ENCODE measurements around the gene ANO10.
"Not testable (repeated sequence)": the region's sequence is repeated elsewhere in the genome, so short reads cannot be mapped to it uniquely, and the experiment has no call there.

The ANO10 gene

GRCh38 chr3:43515208-43515917, 106.4 kb downstream of the ANO10 start:
- no peak for DNase-seq

DNA sequence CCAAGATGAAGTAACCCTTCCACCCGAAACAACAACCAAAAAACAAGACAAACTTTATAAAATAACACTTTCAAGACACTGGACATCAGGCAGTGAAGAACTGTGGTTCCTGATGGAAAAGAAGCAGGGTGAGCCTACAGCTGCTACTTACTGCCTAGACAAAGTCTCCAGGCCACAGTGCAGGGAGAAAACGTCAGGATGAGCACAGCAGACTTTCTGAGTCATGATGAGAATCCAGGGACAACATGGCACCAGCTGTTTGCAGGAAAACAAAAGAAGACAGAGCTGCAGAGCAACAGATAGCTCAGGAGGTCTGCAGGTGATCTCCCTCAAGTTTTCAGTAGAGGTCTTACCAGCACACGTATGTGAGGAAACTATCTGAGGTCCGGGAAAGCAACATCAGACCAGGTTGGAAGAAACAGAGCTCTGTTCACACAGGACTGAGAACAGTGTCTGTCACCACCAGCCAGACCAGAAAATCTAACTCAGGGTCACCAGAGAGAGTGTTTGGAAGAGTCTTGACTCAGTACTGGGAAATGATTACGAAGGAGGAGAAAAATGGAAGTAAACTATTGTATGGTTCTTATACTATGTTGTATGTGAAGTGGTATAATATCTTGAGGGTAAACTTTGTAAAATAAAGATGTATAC, 108.9 kb downstream of the ANO10 start:
- DNase-seq, result no peak

DNA sequence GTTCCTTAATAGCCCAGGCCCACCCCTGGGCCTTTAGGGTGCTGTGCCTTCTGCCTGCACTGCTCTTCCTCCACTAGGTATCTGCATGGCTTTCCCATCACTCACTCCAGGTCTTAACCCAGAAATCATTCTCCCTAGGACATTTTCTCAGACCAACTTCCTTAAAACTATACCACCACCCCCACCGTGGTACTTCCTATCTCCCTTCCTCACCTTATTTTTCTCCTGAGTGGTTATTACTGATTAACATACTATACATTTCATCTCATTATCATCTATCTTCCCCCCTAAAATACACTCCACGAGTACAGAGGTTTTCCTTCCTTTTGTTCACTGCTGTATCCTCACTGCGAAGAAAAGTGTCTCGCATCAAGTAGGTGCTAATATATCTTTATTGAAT, 115.2 kb downstream of the ANO10 start:
- DNase-seq, result no peak

GRCh38 chr3:43505351-43505750, 116.5 kb downstream of the ANO10 start:
- no peak for DNase-seq

DNA sequence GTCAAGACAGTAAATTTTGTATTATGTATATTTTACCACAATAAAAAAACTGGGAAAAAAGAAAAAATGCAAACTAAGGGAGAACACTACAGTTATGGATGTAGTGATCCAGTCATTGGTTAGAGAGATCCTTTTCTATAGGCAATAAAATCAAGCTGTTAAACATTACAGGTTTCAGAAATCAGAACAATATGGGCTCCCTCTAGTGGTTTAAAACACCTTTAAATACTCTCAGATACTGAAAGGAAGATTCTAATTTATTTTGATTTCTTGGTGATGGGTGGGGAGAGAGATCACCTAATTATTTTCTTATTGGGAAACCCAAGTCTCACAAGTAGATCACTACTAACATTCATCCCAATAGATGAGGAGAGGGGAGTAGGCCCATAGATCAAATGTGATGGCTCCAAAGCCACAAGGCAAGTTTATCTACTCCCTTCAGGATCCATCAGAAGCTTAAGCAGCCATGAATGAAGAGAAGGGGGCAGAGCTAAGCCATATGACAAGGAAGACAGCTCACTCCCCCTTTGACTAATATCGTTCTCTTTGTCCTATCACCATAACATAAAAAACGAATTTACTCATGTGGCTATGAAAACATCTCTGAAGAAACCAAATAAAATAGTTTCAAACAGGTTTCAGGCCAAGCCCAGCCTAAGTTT, 118.6 kb downstream of the ANO10 start:
- DNase-seq, result no peak

- DNase-seq, result no peak
Measured at GRCh38 chr3:43499256-43499655, 122.6 kb downstream of the ANO10 start.

- no peak for DNase-seq
Measured at GRCh38 chr3:43497905-43498365, 123.9 kb downstream of the ANO10 start.

GRCh38 chr3:43497422-43497821, 124.4 kb downstream of the ANO10 start:
- DNase-seq, result no peak

- DNase-seq, result no peak
Measured at GRCh38 chr3:43496740-43497375, 125.0 kb downstream of the ANO10 start.

- not testable (repeated sequence) for DNase-seq
Measured at GRCh38 chr3:43492932-43493331, 128.9 kb downstream of the ANO10 start.

- not testable (repeated sequence) for DNase-seq
Measured at GRCh38 chr3:43491807-43492206, 130.0 kb downstream of the ANO10 start.

DNA sequence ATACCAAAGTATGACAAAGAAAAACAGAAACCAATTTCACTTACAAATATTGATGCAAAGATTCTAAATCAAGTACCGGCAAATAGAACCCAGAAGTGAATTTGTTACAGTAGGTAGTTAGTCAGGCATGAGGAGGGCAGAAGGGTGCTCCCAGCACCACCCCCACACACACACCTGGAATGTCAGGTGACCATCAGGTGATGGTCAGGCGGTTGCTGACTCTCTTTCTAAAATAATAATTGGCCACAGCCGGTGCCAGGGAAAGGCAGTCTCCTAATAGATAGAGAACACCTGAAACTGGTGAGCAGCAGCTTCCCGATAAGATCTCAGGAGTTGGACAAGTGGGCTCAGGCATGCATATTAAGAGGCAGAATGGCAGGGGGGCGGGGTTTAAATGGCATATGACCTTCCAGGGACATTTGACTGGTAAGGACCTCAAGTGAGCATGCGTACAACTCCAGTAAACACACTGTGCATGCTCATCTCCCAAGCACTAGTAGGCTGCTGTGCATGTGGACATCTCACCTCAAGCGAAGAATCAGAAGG, 131.1 kb downstream of the ANO10 start:
- DNase-seq, result no peak

DNA sequence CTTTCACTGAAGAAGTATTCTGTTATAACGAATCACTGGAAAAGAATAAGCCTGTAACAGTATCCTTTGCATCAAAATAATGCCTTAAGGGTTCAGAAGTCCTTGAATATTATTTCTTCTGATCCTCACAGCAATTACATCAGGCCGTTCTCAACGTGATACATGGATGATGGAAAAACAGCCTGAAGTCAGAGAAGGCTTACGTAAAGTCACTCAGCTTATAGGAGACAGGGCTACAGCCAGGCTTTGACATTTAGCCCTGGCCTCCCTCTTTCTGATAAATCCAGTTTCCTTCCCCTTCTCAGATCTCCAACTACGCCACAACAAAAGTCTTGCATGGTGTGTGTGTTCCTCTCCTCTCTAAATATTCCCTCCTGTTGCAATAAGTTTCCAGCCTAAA, 131.9 kb downstream of the ANO10 start:
- no peak for DNase-seq

DNA sequence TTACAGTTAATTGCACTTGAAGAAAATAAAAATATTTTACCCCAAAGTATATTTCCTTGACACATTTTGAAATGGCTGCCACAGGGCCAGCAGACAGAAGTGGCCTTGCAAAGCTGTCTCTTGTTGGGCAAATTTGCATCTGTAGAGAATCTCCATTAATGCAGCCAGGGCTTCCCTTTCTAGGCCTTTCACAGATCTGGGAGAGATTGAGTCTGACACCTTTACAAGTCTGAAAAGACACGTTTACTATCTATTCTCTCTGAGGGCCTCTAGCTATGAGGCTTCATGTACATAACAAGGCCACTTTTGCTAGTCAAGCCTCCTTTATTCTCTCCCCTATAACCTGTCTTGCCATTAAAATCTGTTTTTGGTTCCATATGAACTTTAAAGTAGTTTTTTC, 135.9 kb downstream of the ANO10 start:
- no peak for DNase-seq

DNA sequence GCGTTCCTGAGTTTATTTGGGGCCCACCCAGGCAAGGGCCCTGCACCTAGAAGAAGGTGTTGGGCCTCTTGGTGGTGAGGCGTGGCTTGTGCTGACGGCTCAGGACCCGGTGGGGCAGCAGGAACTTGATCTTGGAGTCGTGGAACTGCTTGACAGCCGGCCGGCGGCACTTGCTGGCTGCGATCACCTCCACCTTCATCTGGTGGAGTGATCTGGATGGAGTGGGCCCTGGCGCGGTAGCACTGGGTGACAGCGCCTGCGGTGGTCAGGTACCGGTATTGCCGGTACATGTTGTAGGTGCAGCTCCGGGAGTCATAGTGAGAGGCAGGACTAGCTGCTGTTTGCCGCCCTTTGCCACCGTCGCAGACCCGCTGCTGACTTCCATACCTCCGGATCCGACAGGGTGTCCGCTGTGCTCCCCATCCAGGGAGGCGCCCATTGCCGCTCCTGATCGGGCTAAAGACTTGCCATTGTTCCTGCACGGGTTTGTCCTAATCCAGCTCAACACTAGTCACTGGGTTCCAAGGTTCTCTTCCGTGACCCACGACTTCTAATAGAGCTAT, 136.8 kb downstream of the ANO10 start:
- DNase-seq, result no peak

GRCh38 chr3:43481375-43481774, 140.4 kb downstream of the ANO10 start:
- no peak for DNase-seq

DNA sequence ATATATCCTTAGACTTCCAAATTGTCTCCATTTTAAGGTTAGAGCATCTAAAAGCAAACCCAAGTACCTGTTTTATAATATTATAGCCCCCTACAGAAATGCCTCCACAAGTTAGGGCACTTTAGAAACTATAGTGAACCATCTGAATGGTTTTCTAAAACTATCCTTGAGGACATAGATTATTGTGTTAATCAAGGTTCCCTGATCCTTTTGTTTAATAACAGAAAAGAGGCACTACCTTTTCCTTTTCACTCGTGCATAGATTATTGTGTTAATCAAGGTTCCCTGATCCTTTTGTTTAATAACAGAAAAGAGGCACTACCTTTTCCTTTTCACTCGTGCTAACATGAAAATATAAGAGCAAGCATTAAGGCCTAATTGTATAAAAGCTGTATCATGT, 143.0 kb downstream of the ANO10 start:
- DNase-seq, result not testable (repeated sequence)

GRCh38 chr3:43478118-43478785, 143.6 kb downstream of the ANO10 start:
- DNase-seq, result no peak

DNA sequence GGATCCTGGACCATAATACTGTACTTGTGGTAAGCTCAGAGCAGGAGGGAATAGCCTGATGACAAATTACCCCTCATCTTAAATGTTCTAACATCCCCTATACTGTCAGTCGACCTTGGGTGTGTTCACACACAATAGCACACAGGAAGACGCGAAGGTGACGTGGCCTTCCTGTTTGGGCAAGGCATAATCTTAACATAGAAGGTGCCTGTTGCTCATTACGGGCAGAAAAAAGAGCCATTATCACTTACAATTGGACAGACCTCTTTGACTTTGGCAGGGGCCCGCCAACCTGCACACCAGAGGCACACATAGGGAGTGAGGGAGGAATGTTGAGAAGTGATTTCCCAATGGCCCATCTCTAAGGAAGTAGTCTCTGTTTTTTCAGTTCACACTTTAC, 144.2 kb downstream of the ANO10 start:
- DNase-seq, result no peak

DNA sequence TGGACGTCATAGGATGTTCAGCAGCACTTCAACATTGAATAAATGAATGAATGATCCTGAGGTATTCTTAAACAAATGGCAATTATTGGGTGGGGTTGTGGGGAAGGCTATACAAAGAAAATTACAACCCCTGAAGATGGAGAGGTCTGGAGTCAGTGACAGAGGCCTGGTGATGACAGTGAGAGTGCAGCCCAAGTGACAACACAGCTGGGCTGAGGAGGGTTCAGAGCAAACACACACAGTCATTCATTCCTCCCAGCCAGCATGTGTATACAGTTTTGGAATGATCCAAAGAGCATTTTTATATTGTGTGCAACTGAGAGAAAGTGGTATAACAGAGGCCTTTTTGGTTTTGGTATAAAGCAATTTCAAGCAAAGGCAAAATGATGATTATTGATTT, 148.1 kb downstream of the ANO10 start:
- DNase-seq, result no peak

DNA sequence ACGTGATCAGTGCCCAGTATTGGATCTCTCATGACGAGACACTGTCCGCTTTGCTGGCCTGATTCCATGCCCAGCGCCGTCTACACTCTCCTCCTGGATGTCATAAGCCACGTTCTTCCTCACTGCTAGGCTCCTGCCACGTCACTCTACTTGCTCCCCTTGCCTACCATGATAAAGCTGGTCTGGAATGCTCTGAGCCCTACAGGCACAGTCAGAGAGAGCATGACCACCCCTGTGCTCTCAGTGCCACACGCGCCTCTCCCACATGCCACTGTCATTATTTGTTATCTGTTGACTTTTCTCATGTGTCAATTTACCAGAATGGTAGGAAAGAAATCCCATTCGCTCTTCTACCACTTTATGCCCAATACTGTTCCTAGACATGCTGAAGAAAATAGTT, 148.6 kb downstream of the ANO10 start:
- no peak for DNase-seq

DNA sequence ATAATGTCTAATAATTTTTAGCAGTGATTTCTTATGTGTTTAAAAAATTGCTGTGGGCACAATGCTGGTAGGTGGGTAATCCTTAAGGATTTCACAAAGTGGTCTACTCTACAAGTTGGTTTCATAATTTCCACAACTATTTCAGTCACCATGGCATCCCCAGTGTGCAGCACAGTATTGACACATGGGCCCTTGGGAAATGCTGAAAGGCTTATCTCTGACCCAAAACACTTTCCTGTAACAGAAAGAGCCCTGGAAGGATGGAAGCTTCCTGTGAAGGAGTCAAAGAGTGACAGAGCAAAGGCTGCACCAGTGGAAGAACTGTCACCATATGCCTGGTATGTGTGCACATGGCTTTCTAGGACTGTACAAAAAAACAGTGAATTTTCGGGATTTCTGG, 153.7 kb downstream of the ANO10 start:
- DNase-seq, result no peak
